Muscle layer of duodenum (tissue), 2 donors: ENCODE data around the gene C12orf76.
"Not testable (repeated sequence)": the region's sequence is repeated elsewhere in the genome, so short reads cannot be mapped to it uniquely, and the experiment has no call there.

ENCODE experiments used
- H3K27ac ChIP-seq: one replicate; pipeline ENCODE4 v1.7.0; 2013; ENCODE audit warnings: mild to moderate bottlenecking, low read length
- H3K27me3 ChIP-seq: one replicate; pipeline ENCODE4 v1.7.0; 2013; ENCODE audit warnings: low read depth, mild to moderate bottlenecking, control low read depth, low read length
- H3K36me3 ChIP-seq, 2 donors: one replicate each; pipeline ENCODE4 v1.7.0; 2013; ENCODE audit warnings: low read length in 2 of 2, control low read depth in 1 of 2, mild to moderate bottlenecking in 1 of 2; ENCODE audit not compliant: insufficient read depth in 2 of 2, control insufficient read depth in 1 of 2
- H3K4me1 ChIP-seq, 2 donors: one replicate each; pipeline ENCODE4 v1.7.0; 2013; ENCODE audit warnings: low read length in 2 of 2, mild to moderate bottlenecking in 2 of 2, control low read depth in 1 of 2, moderate library complexity in 1 of 2; ENCODE audit not compliant: insufficient read depth in 2 of 2, control insufficient read depth in 1 of 2
- H3K4me3 ChIP-seq, 2 donors: one replicate each; pipeline ENCODE4 v1.7.0; 2013; ENCODE audit warnings: low read length in 2 of 2, low read depth in 1 of 2, mild to moderate bottlenecking in 1 of 2
- H3K9me3 ChIP-seq, 2 donors: one replicate each; pipeline ENCODE4 v1.7.0; 2013; ENCODE audit warnings: low read length in 2 of 2, control low read depth in 1 of 2, mild to moderate bottlenecking in 1 of 2; ENCODE audit not compliant: control insufficient read depth in 1 of 2
- donor health status: healthy.

C12orf76 gene

GRCh38 chr12:110048242-110049027 is at the start of gene C12orf76:
Gene C12orf76, minus strand, starts transcription at chr12:110048522. Its CDS starts 27 bp downstream, at chr12:110048495.
- peaks cover 0 to 25% of the 10 kb centered on the region in 2 donors for H3K4me1 ChIP-seq
- H3K9me3 ChIP-seq = no peaks in the 10 kb centered on the region
- H3K36me3 ChIP-seq = peaks cover 0 to 4% of the 10 kb centered on the region in 2 donors
- H3K27ac ChIP-seq = peak within 1 kb of the TSS; percentile 90
- no peaks in the 10 kb centered on the region for H3K27me3 ChIP-seq
- peak within 1 kb of the TSS; percentile 90 to 98 for H3K4me3 ChIP-seq

- no peaks in the 10 kb centered on the region for H3K27me3 ChIP-seq
- no peaks in the 10 kb centered on the region for H3K9me3 ChIP-seq
- no peak overlapping the region for H3K27ac ChIP-seq
- no peaks in the 10 kb centered on the region for H3K4me1 ChIP-seq
- no peak overlapping the region for H3K4me3 ChIP-seq
- H3K36me3 ChIP-seq = no peaks in the 10 kb centered on the region
These were observed 45.4 kb upstream of the C12orf76 start for GRCh38 chr12:110093631-110094311.

GRCh38 chr12:110091136-110091711 is 42.9 kb upstream of the C12orf76 start:
- Histone ChIP-seq H3K27ac (no peak overlapping the region), H3K4me3 (no peak overlapping the region), H3K4me1 (no peaks in the 10 kb centered on the region), H3K9me3 (no peaks in the 10 kb centered on the region), H3K27me3 (no peaks in the 10 kb centered on the region), H3K36me3 (no peaks in the 10 kb centered on the region)

- Histone ChIP-seq H3K27me3 (no peaks in the 10 kb centered on the region), H3K36me3 (no peaks in the 10 kb centered on the region), H3K4me1 (no peaks in the 10 kb centered on the region), H3K27ac (no peak overlapping the region), H3K4me3 (no peak overlapping the region), H3K9me3 (no peaks in the 10 kb centered on the region)
These were observed 42.2 kb upstream of the C12orf76 start for GRCh38 chr12:110090266-110091135.

- no peak overlapping the region for H3K27ac ChIP-seq
- H3K4me3 ChIP-seq = no peak overlapping the region
These were observed 40.6 kb upstream of the C12orf76 start for GRCh38 chr12:110088936-110089335.

GRCh38 chr12:110088216-110088615 is 39.9 kb upstream of the C12orf76 start:
- H3K4me3 ChIP-seq, H3K27ac ChIP-seq: not testable (repeated sequence)

More at GRCh38 chr12:110088936-110089335, 40.6 kb upstream of the C12orf76 start:
- H3K27me3 ChIP-seq = no peaks in the 10 kb centered on the region
- H3K9me3 ChIP-seq = no peaks in the 10 kb centered on the region
- no peaks in the 10 kb centered on the region for H3K36me3 ChIP-seq
- no peaks in the 10 kb centered on the region for H3K4me1 ChIP-seq

GRCh38 chr12:110084314-110085015 is 36.1 kb upstream of the C12orf76 start:
- no peaks in the 10 kb centered on the region for H3K27me3 ChIP-seq
- no peak overlapping the region for H3K4me3 ChIP-seq
- H3K27ac ChIP-seq = no peak overlapping the region
- H3K36me3 ChIP-seq = no peaks in the 10 kb centered on the region
- no peaks in the 10 kb centered on the region for H3K9me3 ChIP-seq
- no peaks in the 10 kb centered on the region for H3K4me1 ChIP-seq

More at GRCh38 chr12:110088216-110088615, 39.9 kb upstream of the C12orf76 start:
- H3K9me3 ChIP-seq, H3K4me1 ChIP-seq, H3K27me3 ChIP-seq, H3K36me3 ChIP-seq: not testable (repeated sequence)

- Histone ChIP-seq H3K27me3 (no peaks in the 10 kb centered on the region), H3K9me3 (no peaks in the 10 kb centered on the region), H3K4me1 (no peaks in the 10 kb centered on the region), H3K36me3 (no peaks in the 10 kb centered on the region), H3K4me3 (no peak overlapping the region), H3K27ac (no peak overlapping the region)
These were observed 32.1 kb upstream of the C12orf76 start for GRCh38 chr12:110080410-110080809.

- Histone ChIP-seq H3K9me3 (no peaks in the 10 kb centered on the region), H3K4me3 (peak overlapping the region; percentile 21 to 40), H3K27me3 (no peaks in the 10 kb centered on the region), H3K27ac (peak overlapping the region; percentile 74), H3K36me3 (no peaks in the 10 kb centered on the region), H3K4me1 (no peaks in the 10 kb centered on the region)
These were observed 31.4 kb upstream of the C12orf76 start for GRCh38 chr12:110079477-110080400.

GRCh38 chr12:110077800-110078199 is 29.5 kb upstream of the C12orf76 start:
- peaks cover 0 to 9% of the 10 kb centered on the region in 2 donors for H3K4me1 ChIP-seq
- no peak overlapping the region for H3K27ac ChIP-seq
- H3K9me3 ChIP-seq = no peaks in the 10 kb centered on the region
- H3K4me3 ChIP-seq = no peak overlapping the region
- H3K27me3 ChIP-seq = no peaks in the 10 kb centered on the region
- no peaks in the 10 kb centered on the region for H3K36me3 ChIP-seq
